Heart left ventricle (tissue), 13 donors: ENCODE results near the gene DHRS3.

ENCODE experiments used
- CTCF ChIP-seq, 12 donors: fragments of 200-600 bp; sonication (generic) in 4 of 12; IDR thresholded peaks; one replicate each; pipeline versions ENCODE4 v1.5.0 to v1.8.0; 2018 to 2022; ENCODE audit warnings: antibody characterized with exemption in 12 of 12, mild to moderate bottlenecking in 5 of 12
- POLR2A ChIP-seq, 2 donors: fragments of 450-650 bp; IDR thresholded peaks; one replicate each; pipeline ENCODE4 v1.6.1; 2017; ENCODE audit warnings: antibody characterized with exemption in 2 of 2, mild to moderate bottlenecking in 2 of 2, moderate library complexity in 2 of 2
- donor health status: ischemic (EF 13 %, LVEDD 7.1; RV severe dilation, severe dysfunction).
- donor health status: DM: no; HTN: yes; CAD: no.
- donor health status: DM: no; HTN: no; CAD: no.
- donor health status: ischemic (EF 25% LVEDD 6.9; RV normal size, moderate dysfunction).
- donor health status: ischemic (EF 25% LVEDD 5.7; RV mildly dilated, moderate dysfunction).
- donor health status: ischemic (EF 35%, LVEDD 5.7; RV mildly dilated, moderate dysfunction).
- donor health status: nonischemic (EF 11% LVEDD 7.7; RV severe dilation, severe dysfunction).
- donor health status: DM: yes; HTN: yes; CAD: no.
- donor health status: PGD.
- donor health status: ischemic (EF 29% LVEDD 5.4; RV normal size, mild dysfunction).
- donor health status: nonischemic (EF 23%, LVEDD 6.1; RV moderate dilation, normal function).

- TF ChIP-seq POLR2A (IDR thresholded peaks at IDR 0.05) = no peak
- TF ChIP-seq CTCF (IDR thresholded peaks at IDR 0.05) = no peak
These were observed 63.3 kb downstream of the DHRS3 start for GRCh38 chr1:12554521-12555305.
